HG03097 (cell line): Measurements from ENCODE around the gene NUP210.
"Not testable (repeated sequence)": the region's sequence is repeated elsewhere in the genome, so short reads cannot be mapped to it uniquely, and the experiment has no call there.

ENCODE experiments used
- ATAC-seq: cut with Tn5 transposase; IDR thresholded peaks from one replicate; pipeline ENCODE4 v1.9.1; 2021; ENCODE audit not compliant: unreplicated experiment, low FRiP score

NUP210 gene

GRCh38 chr3:13377741-13378140 is 42.4 kb downstream of the NUP210 start:
- ATAC-seq = not testable (repeated sequence)

GRCh38 chr3:13377021-13377420 is 43.1 kb downstream of the NUP210 start:
- no peak for ATAC-seq

GRCh38 chr3:13376091-13376490 is 44.0 kb downstream of the NUP210 start:
- no peak for ATAC-seq

- no peak for ATAC-seq
Measured at GRCh38 chr3:13375464-13375863, 44.7 kb downstream of the NUP210 start.

GRCh38 chr3:13373975-13374586 is 46.0 kb downstream of the NUP210 start:
- ATAC-seq = no peak

GRCh38 chr3:13372656-13373055 is 47.5 kb downstream of the NUP210 start:
- ATAC-seq = no peak

- ATAC-seq = no peak
Measured at GRCh38 chr3:13372126-13372525, 48.0 kb downstream of the NUP210 start.

- ATAC-seq = no peak
Measured at GRCh38 chr3:13371100-13372075, 48.7 kb downstream of the NUP210 start.

- no peak for ATAC-seq
Measured at GRCh38 chr3:13370609-13371008, 49.5 kb downstream of the NUP210 start.

GRCh38 chr3:13370055-13370454 is 50.1 kb downstream of the NUP210 start:
- ATAC-seq = no peak

GRCh38 chr3:13368834-13369233 is 51.3 kb downstream of the NUP210 start:
- ATAC-seq = no peak

- ATAC-seq = no peak
Measured at GRCh38 chr3:13367728-13368127, 52.4 kb downstream of the NUP210 start.

GRCh38 chr3:13365390-13366379 is 54.4 kb downstream of the NUP210 start:
- ATAC-seq = no peak

GRCh38 chr3:13364602-13365271 is 55.4 kb downstream of the NUP210 start:
- ATAC-seq = no peak

GRCh38 chr3:13362551-13362950 is 57.6 kb downstream of the NUP210 start:
- ATAC-seq = no peak

GRCh38 chr3:13359916-13360315 is 60.2 kb downstream of the NUP210 start:
- ATAC-seq = no peak

GRCh38 chr3:13358643-13359042 is 61.5 kb downstream of the NUP210 start:
- ATAC-seq = no peak

GRCh38 chr3:13358051-13358450 is 62.1 kb downstream of the NUP210 start:
- no peak for ATAC-seq

- no peak for ATAC-seq
Measured at GRCh38 chr3:13357074-13357473, 63.0 kb downstream of the NUP210 start.

GRCh38 chr3:13353936-13354542 is 66.1 kb downstream of the NUP210 start:
- ATAC-seq = no peak
